HepG2 (cell line): ENCODE data around the gene GATA5. TPM values are rescaled to one million over a fixed set of nuclear protein-coding genes. Genes with fewer than 3 reads are reported as not detected.
A peak's percentile ranks its signal among the peaks of the same experiment; 100 is the strongest.

ENCODE experiments used
- ATAC-seq: fragments of 200-7000 bp; cut with Tn5 transposase; 3 replicates; pipeline ENCODE4 v1.9.1; 2020; ENCODE audit warnings: mild to moderate bottlenecking, moderate library complexity
- BruUV-seq: library from RNA; stranded (reverse); fragments of 400-500 nt; replicated peaks from 2 replicates; lab custom pipeline; 2021; lab: Mats Ljungman, UMichigan
- CTCF ChIA-PET: fragments of 300-600 bp; formaldehyde crosslinking; extraction: SDS; loops from one replicate; lab custom pipeline; 2021; ENCODE audit warnings: low total read pairs, inconsistent platforms, low intra/inter-chr PET ratio; lab: Yijun Ruan, JAX
- POLR2A ChIA-PET: fragments of 350-600 bp; sonication (Branson Sonifier 250); formaldehyde crosslinking; loops from one replicate; lab custom pipeline; 2020; ENCODE audit warnings: antibody characterized with exemption, inconsistent platforms; lab: Yijun Ruan, JAX
- DNase-seq: peaks from one replicate; pipeline ENCODE4 v3.0.0-alpha.2; 2015; ENCODE audit warnings: low spot score
- FAIRE-seq: peaks from 3 replicates; lab custom pipeline; 2011; peaks lifted over from hg19 to GRCh38; lab: Jason Lieb, UNC
- H2AFZ ChIP-seq: one replicate; pipeline ENCODE4 v1.6.1; 2011; ENCODE audit warnings: low read length, inconsistent platforms
- H3K27ac ChIP-seq: fragments of 300-600 bp; 3 replicates; pipeline ENCODE4 v1.8.0; 2011; ENCODE audit warnings: mixed run types, mild to moderate bottlenecking, mixed read lengths, low read length, inconsistent platforms; ENCODE audit not compliant: insufficient read depth; ENCODE audit errors: extremely low read length
- H3K27me3 ChIP-seq, 2 experiments: fragments of 200-600 bp in 1 of 2; 2 replicates in 1 of 2; 3 replicates in 1 of 2; pipeline versions ENCODE4 v1.6.0 to v1.8.0; 2011; ENCODE audit warnings: low read length in 2 of 2, mild to moderate bottlenecking in 2 of 2, moderate library complexity in 2 of 2, inconsistent platforms in 1 of 2; ENCODE audit not compliant: insufficient read depth in 2 of 2, control insufficient read depth in 1 of 2
- H3K36me3 ChIP-seq, 2 experiments: fragments of 200-600 bp in 1 of 2; replicated peaks in 1 of 2; 2 replicates in 1 of 2; 3 replicates in 1 of 2; pipeline versions ENCODE4 v1.5.1 to v1.8.0; 2011; ENCODE audit warnings: low read length in 2 of 2, inconsistent platforms in 1 of 2; ENCODE audit not compliant: insufficient read depth in 2 of 2, control insufficient read depth in 1 of 2
- H3K4me1 ChIP-seq: 2 replicates; pipeline ENCODE4 v1.5.1; 2012; ENCODE audit warnings: low read length, inconsistent platforms; ENCODE audit not compliant: insufficient read depth
- H3K4me2 ChIP-seq: 2 replicates; pipeline ENCODE4 v1.6.0; 2011; ENCODE audit warnings: low read depth, low read length, inconsistent platforms
- H3K4me3 ChIP-seq, 3 experiments: fragments of 200-600 bp in 1 of 3; sonication (generic), shearing (Covaris generic) in 1 of 3; replicated peaks in 1 of 3; 2 replicates each; pipeline ENCODE4 v1.5.1; 2011 to 2016; ENCODE audit warnings: low read length in 3 of 3, inconsistent platforms in 2 of 3, low read depth in 2 of 3, mild to moderate bottlenecking in 2 of 3, control low read depth in 1 of 3, mixed read lengths in 1 of 3; ENCODE audit not compliant: insufficient read depth in 1 of 3
- H3K79me2 ChIP-seq: one replicate; pipeline ENCODE4 v1.6.1; 2011; ENCODE audit warnings: low read length, inconsistent platforms; ENCODE audit not compliant: insufficient read depth
- H3K9ac ChIP-seq: 2 replicates; pipeline ENCODE4 v1.6.0; 2011; ENCODE audit warnings: mild to moderate bottlenecking, low read depth, low read length, inconsistent platforms; ENCODE audit not compliant: insufficient read depth
- H3K9me3 ChIP-seq: 2 replicates; pipeline ENCODE4 v1.5.1; 2012; ENCODE audit warnings: mild to moderate bottlenecking, low read length
- H4K20me1 ChIP-seq: 2 replicates; pipeline ENCODE4 v1.6.0; 2011; ENCODE audit warnings: inconsistent platforms, mild to moderate bottlenecking, low read length, moderate library complexity; ENCODE audit not compliant: insufficient read depth
- HIVEP1 ChIP-seq: sonication (generic); formaldehyde crosslinking; IDR thresholded peaks from 2 replicates; pipeline ENCODE4 v1.4.0; 2020; ENCODE audit warnings: mild to moderate bottlenecking, missing genetic modification reagents
- HNRNPL ChIP-seq: fragments of 200-400 bp; formaldehyde crosslinking; IDR thresholded peaks from 2 replicates; pipeline ENCODE4 v1.6.1; 2017; ENCODE audit warnings: mild to moderate bottlenecking, low read depth, low read length
- MXD1 ChIP-seq: sonication (generic); formaldehyde crosslinking; IDR thresholded peaks from 2 replicates; pipeline ENCODE4 v1.4.0; 2020; ENCODE audit warnings: mild to moderate bottlenecking, missing genetic modification reagents
- PBX3 ChIP-seq: sonication (generic); formaldehyde crosslinking; IDR thresholded peaks from 2 replicates; pipeline ENCODE4 v1.8.1; 2023; ENCODE audit warnings: missing genetic modification reagents, inconsistent platforms, borderline replicate concordance
- PRMT3 ChIP-seq: sonication (generic); formaldehyde crosslinking; IDR thresholded peaks from 2 replicates; pipeline ENCODE4 v1.8.1; 2022; ENCODE audit warnings: low read depth, mild to moderate bottlenecking, moderate library complexity, missing genetic modification reagents, borderline replicate concordance
- ZKSCAN1 ChIP-seq: fragments of 150-350 bp; IDR thresholded peaks from 2 replicates; pipeline ENCODE4 v1.6.1; 2014; ENCODE audit warnings: low read length
- ZNF235 ChIP-seq: sonication (generic); formaldehyde crosslinking; IDR thresholded peaks from 2 replicates; pipeline ENCODE4 v1.8.1; 2023; ENCODE audit warnings: mild to moderate bottlenecking, missing genetic modification reagents, borderline replicate concordance
- ZNF740 ChIP-seq: sonication (generic); formaldehyde crosslinking; IDR thresholded peaks from 2 replicates; pipeline ENCODE4 v1.4.0; 2020; ENCODE audit warnings: missing genetic modification reagents
- WGBS: methylation state at CpG from one replicate; pipeline ENCODE4 v1.1.6; 2017; ENCODE audit warnings: low lambda C conversion rate; 5-methylcytosine and 5-hydroxymethylcytosine counted together
- in situ Hi-C: cut with HindIII; loops from 2 replicates; pipeline ENCODE4 v1.10.0; 2017; ENCODE audit warnings: low pct_unique_long_range_greater_than_20kb; ENCODE audit not compliant: extremely low pct_ligation_motif_present
- intact Hi-C: fragments of 100-400 bp; cut with micrococcal nuclease; formaldehyde crosslinking; loops from one replicate; pipeline ENCODE4 v1.10.0; 2022; ENCODE audit not compliant: unreplicated experiment
- polyA plus RNA-seq, 8 experiments: library from polyadenylated mRNA; depleted of rRNA in 3 of 8; stranded (reverse) in 7 of 8; unstranded in 1 of 8; fragments of >200 nt; fragmentation: Illumina TruSeq in 4 of 8; extraction: Trizol in 4 of 8; gene quantifications; 2 replicates each; pipeline versions ENCODE4 v1.2.1 to v1.2.3, GENCODE V29; 2011 to 2016; ENCODE audit warnings: low read depth in 4 of 8, missing spikeins in 1 of 8, mixed read lengths in 1 of 8; ENCODE audit not compliant: insufficient read depth in 1 of 8
- total RNA-seq, 5 experiments: library from RNA; depleted of rRNA; stranded (reverse); fragments of >200 nt; fragmentation: Illumina TruSeq; extraction: Trizol; gene quantifications; 2 replicates each; pipeline ENCODE4 v1.2.3, GENCODE V29; 2016; ENCODE audit warnings: low read depth in 1 of 5

Gene GATA5
- total and polyA plus RNA-seq, 2 of the 13 experiments (the other 11 are each of a cell fraction or from before 2014, with no cell fraction given) = 0.12 to 0.20 TPM

- 39% methylated on average over 10 of the region's 15 CpGs for WGBS
- Histone ChIP-seq H3K4me2 (no peak overlapping the region), H3K79me2 (no peaks in the 10 kb centered on the region), H3K4me3 (no peak overlapping the region), H3K9ac (no peak overlapping the region), H4K20me1 (no peaks in the 10 kb centered on the region), H3K9me3 (no peaks in the 10 kb centered on the region), H3K4me1 (peaks cover 19% of the 10 kb centered on the region), H2AFZ (no peak overlapping the region), H3K36me3 (no peaks in the 10 kb centered on the region), H3K27ac (no peak overlapping the region), H3K27me3 (peaks cover 26 to 75% of the 10 kb centered on the region in 2 experiments)
- FAIRE-seq = no peak
- intact Hi-C loops = no loop called here
- no peak for TF ChIP-seq ZKSCAN1
- 0 out of 2 replicates have a peak, but pooled peaks have one; percentile 25 for TF ChIP-seq PRMT3 (CRISPR knock-in tag)
- 0 out of 2 replicates have a peak, but pooled peaks have one; percentile 41 for TF ChIP-seq ZNF740 (CRISPR knock-in tag)
- TF ChIP-seq PBX3 = no peak
- peak; percentile 78; the same call in 1 of the 2 replicates for TF ChIP-seq HNRNPL
- 0 out of 2 replicates have a peak, but pooled peaks have one; percentile 44 for TF ChIP-seq ZNF235
- 0 out of 2 replicates have a peak, but pooled peaks have one; percentile 34 for TF ChIP-seq HIVEP1 (CRISPR knock-in tag)
- TF ChIP-seq MXD1 (CRISPR knock-in tag) = 0 out of 2 replicates have a peak, but pooled peaks have one; percentile 31
- ATAC-seq = no peak
- POLR2A ChIA-PET = no interaction called here
- DNase-seq = no peak
- CTCF ChIA-PET = no interaction called here
- in situ Hi-C loops = loop anchor here (5.0 kb wide), 1 partner anchor 81 kb away; no protein-coding TSS in a partner anchor
- BruUV-seq = no TSS peak
These were observed 17.6 kb upstream of the GATA5 start for GRCh38 chr20:62493253-62493885.
